ENCODE results near the gene ZCCHC24.

Gene ZCCHC24

DNA sequence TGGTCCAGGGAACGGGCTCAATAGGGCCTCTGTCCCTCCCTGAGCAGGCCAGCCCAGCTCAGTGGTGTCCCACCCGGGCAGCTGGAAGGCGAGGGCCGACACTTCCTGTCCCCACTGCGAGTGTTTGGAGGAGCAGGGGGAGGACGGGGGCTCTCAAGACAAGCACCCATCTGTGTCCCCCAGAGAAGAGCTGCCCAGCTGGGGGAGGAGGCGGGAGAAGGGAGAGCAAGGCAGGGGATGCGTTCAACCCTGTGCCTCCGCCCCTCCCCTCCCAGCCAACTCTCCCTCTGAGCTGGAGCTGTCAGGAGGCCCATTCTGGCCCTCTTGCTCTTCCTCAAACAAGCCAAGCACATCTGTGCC lies 35.7 kb downstream of the ZCCHC24 start:
- no peak for DNase-seq

DNA sequence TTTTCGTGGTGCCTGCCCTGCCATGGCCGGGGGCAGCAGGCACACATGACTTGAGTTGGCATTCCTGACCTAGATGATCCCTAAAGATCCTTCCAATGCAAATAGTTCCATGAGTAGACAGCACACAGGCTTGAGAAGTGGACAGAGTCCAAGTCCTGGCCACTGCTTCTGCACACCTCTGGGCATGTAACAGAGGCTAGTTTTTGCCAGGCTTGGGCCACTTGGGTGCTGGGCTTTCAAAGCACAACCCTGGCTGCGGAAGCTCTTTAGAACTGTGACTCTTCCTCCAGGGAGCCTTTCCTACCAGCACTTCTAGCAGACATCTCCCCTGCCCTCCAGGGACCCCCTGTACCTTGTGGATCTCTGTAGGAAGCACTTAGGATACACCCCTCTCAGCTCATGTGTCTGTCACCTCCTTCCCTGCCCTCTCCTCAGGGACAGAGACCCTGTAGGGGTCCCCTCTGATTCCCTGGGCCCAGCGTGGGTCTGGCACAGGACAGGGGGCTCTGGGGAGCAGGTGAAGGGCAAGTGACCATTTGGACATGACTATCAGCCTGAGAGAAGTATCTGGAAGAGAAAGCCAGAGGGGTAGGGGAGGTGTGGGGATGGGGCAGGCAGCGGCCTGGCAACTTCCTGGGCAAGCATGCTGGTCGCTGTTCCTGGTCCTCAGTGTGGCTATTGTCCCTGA lies 36.2 kb downstream of the ZCCHC24 start:
- DNase-seq = no peak

DNA sequence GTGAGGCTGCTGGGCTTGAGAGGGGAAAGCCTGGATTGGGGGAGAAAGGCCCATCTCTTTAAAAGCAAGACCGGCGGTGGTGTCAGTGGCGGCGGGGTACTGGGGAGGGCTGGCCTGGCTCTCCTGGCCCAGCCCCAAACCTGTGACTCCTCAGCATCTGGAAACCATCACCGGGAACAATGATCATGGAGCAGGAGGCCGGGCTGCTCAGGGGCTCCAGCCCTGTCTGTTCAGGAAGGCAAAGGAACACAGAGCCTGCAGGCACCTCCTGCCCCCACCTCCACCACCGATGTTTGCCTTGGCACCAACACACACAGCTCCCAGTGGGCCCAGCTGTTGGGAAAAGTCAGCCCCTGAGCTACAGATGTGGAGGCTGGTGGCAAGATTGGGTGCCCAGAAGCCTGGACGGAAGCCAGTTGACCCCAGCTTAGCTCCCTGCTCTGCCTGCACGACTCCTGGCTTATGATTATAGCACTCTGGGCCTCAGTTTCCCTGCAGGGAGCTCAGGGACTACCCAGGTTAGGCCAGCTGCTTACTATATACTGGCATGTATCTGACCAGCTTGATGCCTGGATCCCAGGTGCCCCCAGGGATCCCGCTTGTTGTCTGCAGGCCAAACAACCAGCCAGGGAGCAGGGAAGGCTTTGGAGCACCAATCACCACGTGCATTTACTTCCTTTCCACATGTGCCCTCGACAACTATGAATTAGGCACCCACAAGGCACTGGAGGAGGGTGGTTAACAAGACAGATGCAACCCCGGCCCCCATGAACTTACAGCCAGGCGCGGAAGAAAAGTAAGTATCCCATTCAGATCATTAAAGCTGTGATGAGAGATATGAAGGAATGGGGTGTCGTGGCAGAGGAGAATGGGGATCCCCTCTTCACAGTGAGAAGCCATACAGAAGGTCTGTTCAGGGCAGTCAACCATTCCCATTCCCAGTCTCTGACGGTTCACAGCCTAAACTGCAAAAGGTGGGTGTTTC lies 37.3 kb downstream of the ZCCHC24 start:
- no peak for DNase-seq

DNA sequence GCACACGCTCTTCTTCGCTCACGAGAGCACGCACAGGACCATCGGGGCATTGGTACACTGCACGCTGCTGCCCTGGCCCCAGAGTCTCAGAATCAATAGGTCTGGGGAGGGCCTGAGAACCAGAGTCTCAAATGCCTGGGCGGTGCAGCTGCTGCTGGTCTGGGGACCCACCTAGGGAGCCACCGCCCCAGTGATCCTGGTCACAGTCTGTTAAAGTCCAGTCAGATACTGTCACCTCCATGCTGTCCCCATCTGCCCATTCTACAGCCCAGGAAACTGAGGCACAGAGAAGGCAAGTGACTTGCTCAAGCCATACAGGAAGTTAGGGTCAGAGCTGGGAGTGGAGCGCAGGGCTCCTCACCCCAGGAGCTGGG lies 38.0 kb downstream of the ZCCHC24 start:
- no peak for DNase-seq

DNA sequence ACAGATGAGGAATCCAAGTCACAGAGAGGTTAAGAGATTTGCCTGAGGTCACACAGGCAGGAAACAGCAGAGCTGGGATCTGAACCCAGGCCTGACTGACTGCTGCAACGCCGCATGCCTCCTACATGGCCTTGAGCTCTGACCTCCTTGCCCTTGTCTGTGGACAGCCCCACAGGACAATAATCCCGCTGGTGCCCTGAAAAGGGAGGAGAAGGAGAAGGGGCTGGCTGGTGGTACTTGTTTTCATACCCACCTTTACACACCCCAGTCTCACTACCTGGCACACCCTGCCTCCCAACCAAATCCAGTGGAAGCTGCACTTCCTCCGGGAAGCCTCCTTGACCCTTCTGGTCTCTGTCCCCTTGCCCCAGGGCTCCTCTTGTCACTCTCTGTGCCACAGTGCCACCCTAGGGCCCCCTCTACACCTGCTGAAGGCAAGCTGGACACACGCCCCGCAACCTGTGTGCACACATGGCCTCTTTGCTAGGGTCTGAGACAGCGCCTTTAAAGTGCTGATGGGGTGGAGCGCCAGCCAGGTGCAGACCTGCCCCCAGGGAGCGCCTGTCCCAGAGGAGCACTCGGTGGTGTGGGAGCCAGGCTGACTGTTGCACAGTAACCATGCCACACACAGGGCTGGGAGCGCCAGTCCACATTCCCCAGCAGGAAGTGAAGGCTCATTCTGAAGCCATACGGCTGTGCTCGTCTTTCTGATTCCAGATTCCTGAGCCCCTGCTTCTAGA lies 38.6 kb downstream of the ZCCHC24 start:
- no peak for DNase-seq

DNA sequence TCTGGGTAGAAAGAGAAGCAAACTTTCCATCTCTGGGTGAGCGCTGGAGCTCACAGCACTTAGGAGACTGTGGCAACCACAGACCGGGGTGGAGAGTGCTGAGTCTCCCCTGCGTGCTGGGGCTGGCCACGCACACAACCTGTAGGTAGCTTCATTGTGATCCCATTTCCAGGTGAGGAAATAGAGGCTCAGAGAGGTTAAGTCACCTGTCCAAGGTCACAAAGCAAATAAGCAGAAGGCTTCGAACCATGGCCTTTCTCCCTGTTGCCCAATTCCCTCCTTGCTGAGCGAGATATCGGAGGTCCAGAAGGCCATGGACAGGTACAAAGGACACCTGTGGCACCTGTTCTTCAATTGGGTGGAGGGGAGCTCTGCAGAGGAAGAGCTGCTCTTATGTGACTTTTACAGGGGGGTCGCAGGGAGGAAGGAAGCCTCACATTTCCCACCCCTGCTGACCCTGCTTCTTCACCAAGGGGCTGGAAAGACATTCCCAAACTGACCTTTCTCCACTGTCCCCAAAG lies 39.4 kb downstream of the ZCCHC24 start:
- no peak for DNase-seq

DNA sequence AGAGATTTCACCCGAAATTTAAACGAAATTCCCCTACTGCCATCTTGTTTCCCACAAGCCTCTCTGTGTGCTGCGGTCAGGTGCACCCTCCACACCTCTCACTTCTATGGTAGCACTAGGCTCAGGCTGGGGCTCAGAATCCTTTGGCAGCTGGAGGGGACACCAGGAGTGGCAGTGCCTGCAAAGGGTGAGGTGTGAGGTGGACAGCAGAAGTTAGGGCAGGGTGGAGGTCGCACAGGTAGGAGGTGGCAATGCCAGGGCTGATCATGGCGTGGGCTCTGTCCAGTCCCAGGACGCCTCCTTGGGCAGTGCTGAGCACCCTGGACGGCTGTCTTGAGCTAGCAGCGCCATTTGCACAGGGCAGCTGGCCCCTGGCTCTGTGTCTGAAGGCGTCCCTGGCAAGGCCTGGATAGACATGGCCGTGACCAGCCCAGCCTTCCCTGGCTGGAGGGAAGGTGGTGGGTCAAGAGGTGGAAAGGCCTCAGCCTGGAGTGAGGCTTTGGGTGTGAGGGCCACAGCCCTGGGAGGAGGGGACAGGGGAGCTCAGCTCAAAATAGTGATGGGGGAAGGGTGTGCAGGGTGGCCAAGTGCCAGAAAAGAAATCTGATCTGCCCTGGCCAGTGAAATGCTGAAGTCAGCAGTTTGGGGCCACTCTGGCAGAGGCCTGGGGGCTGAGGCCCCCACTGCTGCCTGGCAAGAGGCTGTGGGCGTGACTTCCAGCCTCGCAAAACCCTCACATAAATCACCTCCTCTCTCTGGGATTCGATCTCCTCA lies 40.0 kb downstream of the ZCCHC24 start:
- no peak for DNase-seq

DNA sequence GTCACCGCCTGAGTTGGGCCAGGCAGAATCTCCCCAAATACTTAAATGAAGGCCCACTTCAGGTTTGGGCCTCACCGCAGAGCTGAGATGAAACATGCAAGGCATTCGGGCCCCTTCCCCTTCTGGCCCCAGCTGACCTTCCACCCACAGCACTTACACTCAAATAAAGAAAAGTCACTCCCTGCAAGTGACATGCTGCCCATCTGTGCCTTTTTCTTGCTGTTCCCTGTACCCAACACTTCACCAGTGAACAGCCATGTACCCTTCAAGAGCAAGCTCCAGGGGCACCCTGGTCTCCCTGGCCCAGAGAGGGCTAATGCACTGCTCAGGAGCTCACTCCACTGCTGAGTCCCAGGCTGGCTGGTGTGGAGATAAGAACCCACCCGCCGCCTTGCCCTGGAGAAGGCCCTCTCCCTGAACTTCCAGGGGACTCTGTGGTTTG lies 40.7 kb downstream of the ZCCHC24 start:
- DNase-seq = no peak

DNA sequence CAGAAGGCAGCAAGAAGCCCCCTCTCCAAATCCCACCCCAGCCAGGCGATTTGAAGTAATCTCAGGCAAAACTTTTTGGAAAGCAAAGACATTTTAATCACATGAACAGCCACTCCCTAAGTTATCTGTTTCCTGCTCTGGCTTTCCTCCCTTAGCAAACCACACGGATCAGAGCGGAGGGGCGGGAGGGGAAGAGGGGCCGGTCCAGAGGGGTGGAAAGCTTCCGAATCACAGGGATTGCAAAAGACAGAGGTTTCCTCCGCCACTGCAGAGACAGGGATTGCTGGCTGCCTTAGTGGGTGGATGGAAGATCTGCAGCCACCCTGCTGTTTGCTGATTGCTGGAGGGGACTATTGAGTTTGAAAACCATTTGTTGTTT lies 41.2 kb downstream of the ZCCHC24 start:
- DNase-seq = no peak

DNA sequence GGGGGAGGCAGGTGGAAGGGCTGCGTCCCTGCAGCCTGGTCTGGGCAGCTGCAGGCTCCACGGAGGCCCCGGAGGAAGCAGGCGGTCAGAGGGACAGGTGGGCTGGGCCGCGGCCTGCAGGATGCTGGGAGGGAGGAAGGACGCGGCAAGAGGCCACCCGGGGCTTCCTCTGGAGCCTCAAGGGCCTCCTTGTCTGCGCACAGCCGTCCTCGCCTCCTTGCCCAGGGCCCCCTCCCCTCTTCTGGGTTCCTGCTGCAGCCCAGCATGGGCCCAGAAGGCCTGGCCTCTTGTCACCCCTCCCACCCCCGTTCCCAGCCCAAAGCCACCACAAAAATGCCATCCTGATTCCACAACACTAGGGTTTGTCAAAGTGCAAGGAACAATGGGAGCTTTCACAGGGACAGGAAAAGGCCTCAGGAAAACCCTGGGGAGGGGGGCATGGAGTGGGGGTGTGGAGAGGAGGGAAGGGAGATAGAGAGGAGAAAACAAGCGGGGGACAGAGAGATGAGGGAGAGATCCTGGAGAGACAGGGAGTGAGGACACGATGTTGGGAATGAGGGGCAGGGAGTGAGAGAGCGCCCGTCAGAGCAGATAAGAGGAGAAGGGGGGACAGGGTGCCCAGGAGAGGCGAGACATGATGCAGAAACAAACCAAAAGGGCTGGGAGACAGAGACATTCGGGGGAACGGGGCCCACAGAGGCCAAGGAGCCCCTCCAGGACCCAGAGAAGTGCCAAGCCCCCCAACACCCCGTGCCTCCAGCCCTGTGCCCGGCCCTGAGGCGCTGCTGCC lies 41.8 kb downstream of the ZCCHC24 start:
- no peak for DNase-seq

DNA sequence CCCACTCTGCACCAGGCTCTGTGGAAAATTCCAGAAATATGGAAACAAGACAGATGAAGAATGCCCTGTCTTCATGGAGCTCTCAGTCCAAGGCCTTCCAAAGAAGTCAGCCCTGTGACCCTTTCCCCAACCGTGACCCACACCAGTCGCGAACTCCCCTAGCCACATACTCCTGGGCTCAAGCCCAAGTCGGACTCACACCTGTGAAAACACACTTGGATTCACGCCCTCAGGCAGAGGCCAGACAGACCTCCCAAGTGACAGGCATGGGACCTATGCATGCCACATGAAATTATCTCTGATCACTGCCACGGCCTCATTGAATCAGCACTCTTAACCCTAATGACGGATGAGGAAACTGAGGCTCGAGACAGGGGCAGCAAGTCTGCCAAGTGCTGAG lies 42.5 kb downstream of the ZCCHC24 start:
- DNase-seq = no peak

DNA sequence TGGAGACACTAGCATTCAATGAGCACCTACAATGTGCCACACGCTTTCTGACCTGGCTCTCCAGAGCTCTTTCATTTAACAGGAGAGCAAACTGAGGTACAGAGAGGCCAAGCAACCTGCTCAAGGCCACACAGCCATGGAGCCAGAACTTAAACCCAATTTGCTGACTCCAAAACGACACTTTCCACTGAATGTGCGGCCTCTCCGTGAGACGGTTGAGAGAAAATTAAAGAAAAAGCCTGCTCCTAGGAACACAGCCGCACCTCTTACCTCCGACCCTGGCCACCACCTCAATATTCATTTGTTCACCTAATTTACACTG lies 42.8 kb downstream of the ZCCHC24 start:
- DNase-seq = no peak

DNA sequence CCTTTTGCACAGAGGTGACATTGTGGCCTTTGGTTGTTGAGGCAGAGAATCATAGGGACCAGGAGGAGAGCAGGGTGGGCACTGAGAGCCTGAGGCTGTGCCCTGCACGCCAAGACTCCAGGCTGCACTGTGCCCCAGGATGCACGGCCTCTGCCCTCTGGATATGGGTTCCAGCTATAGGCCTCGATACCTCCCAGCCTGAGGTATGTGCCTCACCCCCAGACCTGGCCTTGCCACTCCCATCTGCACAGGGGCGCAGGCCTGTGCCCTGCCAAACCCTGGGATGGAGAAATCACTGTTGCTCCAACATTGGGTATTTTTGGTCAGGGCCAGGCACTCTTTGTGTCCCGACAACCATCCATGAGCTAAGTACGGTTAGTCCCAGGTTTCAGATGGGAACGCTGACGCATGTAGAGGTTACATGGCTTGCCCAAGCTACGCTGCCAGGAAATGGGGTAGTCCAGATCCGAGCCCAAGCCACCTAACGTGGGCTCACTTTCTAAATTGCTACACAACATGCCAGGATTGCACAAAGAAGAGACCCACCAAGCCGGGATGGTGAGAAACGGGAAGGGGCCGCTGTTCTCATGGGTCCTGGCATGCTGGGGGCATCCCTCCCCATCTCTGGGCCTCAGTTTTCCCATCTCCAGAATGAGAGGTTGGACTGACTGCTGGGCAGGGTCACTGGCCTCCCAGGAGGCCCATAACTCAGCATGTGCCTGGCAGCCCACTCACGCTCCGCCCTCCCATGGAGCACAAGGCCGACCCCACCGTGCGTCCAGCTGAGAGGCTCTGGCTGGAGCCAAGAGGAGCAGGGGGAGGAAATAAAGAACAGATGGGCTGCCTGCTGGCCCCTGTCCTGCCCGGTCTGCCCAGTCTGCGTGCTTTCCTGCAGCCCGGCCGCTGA lies 44.2 kb downstream of the ZCCHC24 start:
- DNase-seq = no peak

DNA sequence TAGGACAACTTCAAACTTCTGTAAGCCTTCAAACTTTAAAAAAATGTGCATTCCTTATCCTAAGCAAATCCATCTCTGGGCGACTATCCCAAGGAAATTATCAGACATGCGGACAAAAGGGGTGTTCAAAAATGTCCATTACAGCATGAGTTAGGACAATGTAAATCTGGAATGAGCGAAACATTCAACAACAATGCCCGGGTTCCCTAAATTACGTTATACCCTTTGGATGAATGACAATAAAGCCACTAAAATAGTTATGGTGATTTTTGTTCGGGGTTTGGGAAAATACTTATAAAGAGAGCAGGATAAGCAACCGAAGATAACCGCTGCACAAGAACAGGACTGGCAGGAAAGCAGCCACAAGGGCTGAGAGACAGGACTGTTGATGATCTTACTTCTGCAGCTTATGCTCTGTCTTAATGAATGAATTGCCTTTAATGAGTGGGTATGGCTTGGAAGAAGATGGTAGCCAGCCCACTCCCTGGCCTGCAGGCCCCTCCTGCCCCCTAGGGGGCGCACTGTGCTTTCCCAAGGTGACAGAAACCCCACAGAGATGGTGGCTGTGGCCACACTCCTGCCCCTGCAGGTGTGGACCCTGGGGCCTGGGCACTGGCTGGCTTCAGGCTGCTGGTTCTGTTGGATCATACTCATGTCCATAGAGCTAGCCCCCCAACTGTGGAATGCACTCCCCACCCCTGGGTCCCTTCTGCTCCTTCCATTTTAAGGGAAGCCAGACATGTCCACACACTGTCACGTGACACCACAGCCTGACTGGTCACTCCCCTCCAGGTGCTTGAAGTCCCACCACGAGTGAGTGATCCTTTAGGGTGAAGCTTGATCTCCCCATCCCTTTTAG lies 45.0 kb downstream of the ZCCHC24 start:
- DNase-seq = no peak

DNA sequence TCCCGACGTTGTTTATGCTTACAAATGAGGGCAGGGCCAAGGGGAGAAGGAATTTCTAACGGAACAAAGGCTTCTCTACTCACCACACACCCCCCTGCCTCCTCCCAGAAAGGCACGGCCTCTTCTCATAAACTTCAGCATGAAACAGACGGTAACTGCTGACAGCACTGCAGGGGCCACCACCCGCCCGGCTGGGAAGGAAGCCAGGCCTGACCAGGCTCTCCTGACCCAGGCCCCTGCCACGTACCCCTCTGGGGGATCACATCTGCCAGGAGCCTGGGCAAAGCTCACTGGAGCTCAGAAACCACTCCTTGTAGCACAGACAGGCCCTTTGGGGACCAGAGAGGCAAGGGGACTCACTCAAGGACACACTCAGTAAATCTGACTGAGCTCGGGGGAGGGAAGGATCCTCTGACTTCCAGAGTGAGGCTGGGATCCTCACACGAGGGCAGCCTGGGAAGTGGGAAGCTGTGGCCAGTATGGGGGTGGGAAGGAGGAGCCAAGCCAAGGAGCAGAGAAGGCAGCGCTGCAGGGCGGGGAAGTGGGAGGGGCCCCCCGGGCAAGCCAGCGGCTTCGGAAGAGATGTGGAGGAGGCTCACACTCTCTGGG lies 46.1 kb downstream of the ZCCHC24 start:
- no peak for DNase-seq

DNA sequence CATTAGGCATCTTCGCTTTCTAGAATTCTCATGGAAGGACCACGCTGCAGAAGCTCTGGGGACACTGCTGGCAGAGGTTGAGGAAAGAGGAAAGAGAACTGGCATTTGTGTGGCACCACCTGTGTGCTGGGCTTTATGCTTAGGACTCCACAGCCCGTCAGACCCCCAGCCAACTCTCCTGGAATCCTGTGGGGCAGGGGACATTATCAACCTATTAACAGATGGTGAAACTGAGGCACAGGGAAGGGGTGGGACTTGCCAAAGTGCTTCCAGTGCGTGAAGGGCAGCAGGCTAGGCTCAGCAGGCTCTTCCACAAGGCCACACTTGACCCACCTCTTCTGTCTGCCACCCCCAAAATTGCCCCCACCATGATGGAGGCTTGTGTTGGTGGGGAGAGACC lies 46.8 kb downstream of the ZCCHC24 start:
- no peak for DNase-seq

DNA sequence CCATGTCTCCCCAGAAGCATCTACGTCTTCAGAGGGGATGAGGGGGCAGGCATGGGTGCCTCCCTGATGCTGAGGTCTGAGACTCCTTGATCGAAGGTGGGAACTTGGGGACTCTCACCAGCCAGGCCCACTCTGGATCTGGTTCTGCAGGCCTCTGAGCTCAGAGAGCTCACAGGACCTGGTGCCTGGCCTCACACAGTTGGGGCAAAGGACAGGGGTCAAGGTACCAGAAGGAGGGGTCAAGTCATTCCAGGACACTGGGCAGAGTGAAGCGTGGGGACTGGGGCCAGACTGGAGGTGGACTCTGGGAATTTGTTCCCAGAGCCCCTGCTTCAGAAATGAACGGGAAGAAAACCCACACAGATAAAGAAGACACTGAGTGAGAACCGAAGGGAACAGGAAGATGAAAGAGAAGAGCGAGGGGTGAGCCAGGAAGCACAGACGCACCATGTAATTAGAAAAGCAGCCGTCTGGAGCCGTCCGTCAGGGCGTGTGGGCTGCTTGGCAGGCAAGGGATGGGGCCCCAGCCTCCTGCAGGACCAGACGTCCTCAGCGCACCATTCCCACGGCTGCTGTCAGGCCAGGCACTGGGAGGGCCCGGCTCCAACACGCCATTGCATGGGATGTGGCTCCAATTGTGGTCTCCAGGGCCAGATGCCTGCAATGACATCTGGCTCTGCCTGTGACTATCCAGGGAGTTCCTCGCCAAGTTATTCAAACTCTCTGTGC lies 47.7 kb downstream of the ZCCHC24 start:
- no peak for DNase-seq

DNA sequence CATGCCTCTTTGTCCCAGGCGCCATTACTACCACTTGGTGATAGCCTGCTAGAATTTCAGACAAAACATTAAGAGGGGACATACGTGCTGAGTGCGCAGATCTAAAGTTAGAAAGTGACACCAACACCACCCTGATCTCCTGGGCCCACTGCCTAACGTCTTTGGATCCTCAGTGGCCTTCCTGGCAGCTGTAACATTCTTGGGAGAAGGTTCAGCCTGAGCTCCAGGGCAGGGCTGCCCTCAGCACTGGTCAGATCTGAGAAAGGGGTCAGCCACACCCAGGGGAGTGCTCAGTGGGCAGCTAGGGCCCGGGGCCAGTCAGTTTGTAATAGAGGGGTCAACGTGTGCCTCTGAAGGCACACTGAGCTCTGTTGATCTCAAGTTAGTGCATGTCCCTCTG lies 48.4 kb downstream of the ZCCHC24 start:
- no peak for DNase-seq

DNA sequence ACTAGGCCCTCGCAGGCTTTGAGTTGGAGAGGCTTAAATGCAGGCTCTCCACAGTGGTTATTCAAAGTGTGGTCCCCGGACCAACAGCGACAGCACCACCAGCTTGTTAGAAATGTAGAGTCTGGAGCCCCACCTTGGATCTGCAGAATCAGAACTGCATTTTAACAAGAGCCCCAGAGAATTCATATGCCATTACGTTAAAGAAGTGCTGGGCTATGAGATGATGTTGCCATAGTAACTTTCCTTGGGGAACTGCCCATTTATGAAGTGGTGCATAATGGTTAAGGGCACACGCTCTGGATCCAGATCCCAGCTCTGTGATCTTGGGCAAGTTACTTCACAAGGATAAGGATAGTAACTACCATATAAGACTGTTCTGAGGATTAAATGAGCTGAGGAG lies 48.9 kb downstream of the ZCCHC24 start:
- DNase-seq = no peak

All from NCI-H187 (cell line).